Measurements from ENCODE around the gene P2RX4. TPM values are rescaled to one million over a fixed set of nuclear protein-coding genes. Genes with fewer than 3 reads are reported as not detected.
"Not testable (repeated sequence)": the region's sequence is repeated elsewhere in the genome, so short reads cannot be mapped to it uniquely, and the experiment has no call there.

Gene P2RX4
- total and polyA plus RNA-seq, 9 of the 15 experiments (the other 6 are each of a cell fraction or from before 2014, with no cell fraction given) = 6.6 to 21.5 (median 11.7) TPM

DNA sequence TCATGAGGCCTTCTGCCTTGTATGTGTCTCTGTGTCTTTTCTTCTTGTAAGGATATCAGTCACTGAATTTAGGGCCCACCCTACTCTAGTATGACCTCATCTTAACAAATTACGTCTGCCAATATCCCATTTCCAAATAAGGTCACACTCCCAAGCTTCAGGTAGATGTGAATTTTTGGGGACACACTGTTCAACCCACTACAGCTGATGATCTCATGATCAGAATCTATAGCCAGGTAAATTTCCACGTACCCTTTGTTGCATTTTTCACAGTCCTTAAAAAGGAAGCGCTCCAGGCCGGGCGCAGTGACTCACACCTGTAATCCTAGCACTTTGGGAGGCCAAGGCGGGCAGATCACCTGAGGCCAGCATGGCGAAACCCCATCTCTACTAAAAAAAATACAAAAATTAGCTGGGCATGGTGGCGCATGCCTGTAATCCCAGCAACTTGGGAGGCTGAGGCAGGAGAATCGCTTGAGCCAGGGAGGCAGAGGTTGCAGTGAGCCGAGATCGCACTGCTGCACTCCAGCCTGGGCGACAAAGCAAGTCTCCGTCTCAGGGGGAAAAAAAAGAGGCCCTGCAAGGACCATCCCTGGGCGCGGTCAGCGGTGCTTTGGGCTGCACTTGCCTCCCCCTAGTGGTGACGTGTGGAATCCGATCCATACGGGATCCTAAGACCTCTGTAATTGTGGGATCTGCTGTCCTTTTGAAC lies 20.1 kb downstream of the P2RX4 start (continued):
- TF ChIP-seq, protein P1, sequence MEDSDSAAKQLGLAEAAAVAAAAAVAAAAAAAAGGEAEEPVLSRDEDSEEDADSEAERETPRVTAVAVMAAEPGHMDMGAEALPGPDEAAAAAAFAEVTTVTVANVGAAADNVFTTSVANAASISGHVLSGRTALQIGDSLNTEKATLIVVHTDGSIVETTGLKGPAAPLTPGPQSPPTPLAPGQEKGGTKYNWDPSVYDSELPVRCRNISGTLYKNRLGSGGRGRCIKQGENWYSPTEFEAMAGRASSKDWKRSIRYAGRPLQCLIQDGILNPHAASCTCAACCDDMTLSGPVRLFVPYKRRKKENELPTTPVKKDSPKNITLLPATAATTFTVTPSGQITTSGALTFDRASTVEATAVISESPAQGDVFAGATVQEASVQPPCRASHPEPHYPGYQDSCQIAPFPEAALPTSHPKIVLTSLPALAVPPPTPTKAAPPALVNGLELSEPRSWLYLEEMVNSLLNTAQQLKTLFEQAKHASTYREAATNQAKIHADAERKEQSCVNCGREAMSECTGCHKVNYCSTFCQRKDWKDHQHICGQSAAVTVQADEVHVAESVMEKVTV (CRISPR knock-in tag; IDR thresholded peaks at IDR 0.05) = peak; percentile 69
- TF ChIP-seq, protein P2, sequence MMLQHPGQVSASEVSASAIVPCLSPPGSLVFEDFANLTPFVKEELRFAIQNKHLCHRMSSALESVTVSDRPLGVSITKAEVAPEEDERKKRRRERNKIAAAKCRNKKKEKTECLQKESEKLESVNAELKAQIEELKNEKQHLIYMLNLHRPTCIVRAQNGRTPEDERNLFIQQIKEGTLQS (IDR thresholded peaks at IDR 0.05) = peak; percentile 16; the same call in 1 of the 2 replicates
- TF ChIP-seq, protein P2 (CRISPR knock-in tag; conservative IDR thresholded peaks at IDR 0.05) = not testable (repeated sequence)

DNA sequence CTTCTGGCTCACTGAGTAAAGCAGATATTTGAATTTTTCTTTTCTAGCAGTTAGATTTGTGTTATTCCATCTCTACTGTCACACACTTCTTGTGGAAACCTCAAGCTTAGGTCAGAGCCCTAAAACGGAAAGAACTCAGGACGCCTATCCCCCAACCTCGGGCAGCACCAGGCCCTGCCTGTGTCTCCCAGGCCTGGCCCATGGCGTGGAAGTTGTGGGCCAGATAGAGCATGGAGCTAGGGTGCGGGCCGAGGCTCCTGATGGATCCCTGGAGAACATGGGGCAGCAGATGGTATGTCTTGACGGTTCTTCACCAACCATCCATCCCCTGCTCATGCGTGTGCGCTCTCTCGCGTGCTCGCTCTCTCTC lies 20.6 kb downstream of the P2RX4 start:
- H3K4me3 ChIP-seq = no peak overlapping the region
- no peaks in the 10 kb centered on the region for H3K27me3 ChIP-seq (ENCODE audit: control insufficient read depth in 2 of 2, insufficient read depth in 2 of 2, low read length in 2 of 2)
- in situ Hi-C loops (cut with MboI) (no loop called here), intact Hi-C loops (cut with micrococcal nuclease) (loop anchor here (1.0 kb wide), 1 partner anchor 170 kb away; no protein-coding TSS in a partner anchor)
- no peaks in the 10 kb centered on the region for H4K20me1 ChIP-seq (replicated peaks; ENCODE audit: control insufficient read depth, insufficient read depth, low read length)
- peaks cover 7% of the 10 kb centered on the region; the same call in 1 of the 3 replicates for H3K36me3 ChIP-seq (ENCODE audit: control insufficient read depth, insufficient read depth, low read length)
- no peaks in the 10 kb centered on the region for H3K9me1 ChIP-seq (ENCODE audit: control insufficient read depth, insufficient read depth, low read length)
- H3K9ac ChIP-seq (ENCODE audit: insufficient read depth in 1 of 2, low read depth in 2 of 2, low read length in 2 of 2) = peak overlapping the region in 1 of 2 experiments; percentile 43; a peak in 1 of 4 replicates
- FAIRE-seq (no peak), ATAC-seq (peak; percentile 5; the same call in 2 of the 3 replicates), DNase-seq (ENCODE audit: extremely low read depth in 1 of 4, low spot score in 3 of 4) (no peak)
- 71% methylated on average over 12 of the region's 12 CpGs for WGBS (ENCODE audit: insufficient coverage, low coverage, missing lambda C conversion rate)
- BruUV-seq (replicated peaks) = no TSS peak
- POLR2A ChIA-PET = interaction anchor here (0.6 to 1.5 kb wide), 3 partner anchors 9 to 25 kb away, joined by 4 to 5 read pairs (median 4); no protein-coding TSS in a partner anchor
- CTCF ChIA-PET (ENCODE audit: low intra/inter-chr PET ratio) = interaction anchor here (0.7 to 2.5 kb wide), 3 partner anchors 134 to 225 kb away, joined by 3 to 19 read pairs (median 6); no protein-coding TSS in a partner anchor
- H2AFZ ChIP-seq (ENCODE audit: low read depth, low read length) = no peak overlapping the region
- H3K9me3 ChIP-seq (replicated peaks; ENCODE audit: control insufficient read depth, insufficient read depth, low read depth, low read length) = no peaks in the 10 kb centered on the region
- H3K79me2 ChIP-seq (ENCODE audit: control insufficient read depth, insufficient read depth, low read length) = no peaks in the 10 kb centered on the region
- peaks cover 0 to 12% of the 10 kb centered on the region in 2 experiments; a peak in 2 of 5 replicates for H3K4me1 ChIP-seq (replicated peaks in 1 of 2; ENCODE audit: control insufficient read depth in 2 of 2, insufficient read depth in 2 of 2, low read length in 2 of 2)
- no peak overlapping the region for H3K27ac ChIP-seq (ENCODE audit: extremely low read depth, low read depth, low read length)
- H3K4me2 ChIP-seq (ENCODE audit: insufficient read depth, low read length) = no peak overlapping the region
- TF ChIP-seq SMAD2 (IDR thresholded peaks at IDR 0.05; ENCODE audit: low read depth, low read length) (no peak), EP300 (IDR thresholded peaks at IDR 0.05; ENCODE audit: low read length) (no peak), ZNF445 (CRISPR knock-in tag; IDR thresholded peaks at IDR 0.05; ENCODE audit: low read depth) (no peak), MAZ (CRISPR knock-in tag; conservative IDR thresholded peaks at IDR 0.05 in 1 of 2, IDR thresholded peaks at IDR 0.05 in 1 of 2) (no peak), POLR2G (IDR thresholded peaks at IDR 0.05; ENCODE audit: low read depth, low read length) (0 out of 2 replicates have a peak, but pooled peaks have one; percentile 18), ZNF239 (CRISPR knock-in tag; IDR thresholded peaks at IDR 0.05) (no peak), PYGO2 (tag; IDR thresholded peaks at IDR 0.05) (no peak), ZNF444 (CRISPR knock-in tag; IDR thresholded peaks at IDR 0.05) (no peak)
- TF ChIP-seq, protein P3, sequence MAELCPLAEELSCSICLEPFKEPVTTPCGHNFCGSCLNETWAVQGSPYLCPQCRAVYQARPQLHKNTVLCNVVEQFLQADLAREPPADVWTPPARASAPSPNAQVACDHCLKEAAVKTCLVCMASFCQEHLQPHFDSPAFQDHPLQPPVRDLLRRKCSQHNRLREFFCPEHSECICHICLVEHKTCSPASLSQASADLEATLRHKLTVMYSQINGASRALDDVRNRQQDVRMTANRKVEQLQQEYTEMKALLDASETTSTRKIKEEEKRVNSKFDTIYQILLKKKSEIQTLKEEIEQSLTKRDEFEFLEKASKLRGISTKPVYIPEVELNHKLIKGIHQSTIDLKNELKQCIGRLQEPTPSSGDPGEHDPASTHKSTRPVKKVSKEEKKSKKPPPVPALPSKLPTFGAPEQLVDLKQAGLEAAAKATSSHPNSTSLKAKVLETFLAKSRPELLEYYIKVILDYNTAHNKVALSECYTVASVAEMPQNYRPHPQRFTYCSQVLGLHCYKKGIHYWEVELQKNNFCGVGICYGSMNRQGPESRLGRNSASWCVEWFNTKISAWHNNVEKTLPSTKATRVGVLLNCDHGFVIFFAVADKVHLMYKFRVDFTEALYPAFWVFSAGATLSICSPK (IDR thresholded peaks at IDR 0.05; ENCODE audit: borderline replicate concordance) = no peak
